HG02759 (cell line): ENCODE measurements around the gene UGGT1.

Source experiments
- ATAC-seq: cut with Tn5 transposase; IDR thresholded peaks from one replicate; pipeline ENCODE4 v1.9.1; 2021; ENCODE audit warnings: mild to moderate bottlenecking, moderate library complexity; ENCODE audit not compliant: unreplicated experiment

Gene UGGT1

GRCh38 chr2:128090945-128091725 is at the start of gene UGGT1:
UGGT1 (plus strand) TSS chr2:128091200; CDS start chr2:128091358, 158 bp downstream.
- peak; percentile 97 for ATAC-seq

GRCh38 chr2:128041561-128041960 is 49.4 kb upstream of the UGGT1 start:
- ATAC-seq: no peak

GRCh38 chr2:128043041-128043440 is 48.0 kb upstream of the UGGT1 start:
- ATAC-seq: no peak

DNA sequence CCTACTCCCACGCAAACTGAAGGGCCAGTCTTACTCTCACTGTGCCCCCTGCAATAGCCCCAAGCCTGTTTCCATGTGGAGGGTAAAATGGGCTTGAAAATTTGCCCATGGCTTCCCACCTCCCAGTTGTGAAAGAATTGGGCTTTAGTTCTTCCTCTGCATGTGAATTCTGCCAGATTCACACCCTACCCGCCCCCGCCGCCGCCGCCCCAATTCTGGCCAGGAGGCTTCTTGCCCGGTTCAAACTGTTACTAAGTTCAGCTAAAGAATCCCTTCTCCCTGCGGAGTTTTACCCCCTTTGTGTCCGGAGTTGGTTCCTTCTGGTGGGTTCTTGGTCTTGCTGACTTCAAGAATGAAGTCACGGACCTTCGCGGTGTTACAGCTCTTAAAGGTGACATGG is 37.7 kb upstream of the UGGT1 start:
- ATAC-seq: no peak

DNA sequence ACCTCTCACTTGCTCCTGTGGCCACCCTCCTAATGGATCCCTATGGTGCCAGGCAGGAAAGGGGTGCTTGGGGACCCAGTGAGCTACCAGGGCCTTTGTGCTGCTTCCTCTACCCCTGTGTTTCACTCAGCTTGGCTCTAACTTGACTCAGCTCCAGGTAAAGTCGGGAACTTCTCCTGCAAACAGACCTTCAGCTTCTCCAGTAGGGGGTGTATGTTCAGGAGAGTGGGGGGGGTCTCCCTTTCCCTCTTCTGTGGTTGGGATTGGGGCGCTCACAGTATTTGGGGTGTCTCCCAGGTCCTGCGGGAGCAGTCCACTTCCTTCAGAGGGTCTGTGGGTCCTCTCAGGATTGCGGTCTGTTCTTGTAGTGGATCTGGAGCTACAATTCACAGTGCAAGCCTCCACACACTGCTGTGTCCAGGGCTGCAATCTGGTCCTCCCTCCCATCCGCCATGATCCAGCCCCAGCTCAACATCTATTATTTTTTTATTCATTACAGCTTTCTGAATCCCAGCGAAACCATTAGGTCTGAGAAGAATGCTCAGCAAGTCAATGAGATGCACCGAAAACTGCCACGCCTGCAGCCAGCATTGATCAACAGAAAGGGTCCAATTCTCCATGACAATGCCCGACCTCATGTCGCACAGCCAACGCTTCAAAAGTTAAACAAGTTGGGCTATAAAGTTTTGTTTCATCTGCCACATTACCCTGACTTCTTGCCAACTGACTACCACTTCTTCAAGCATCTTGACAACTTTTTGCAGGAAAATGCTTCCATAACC is 36.7 kb upstream of the UGGT1 start:
- ATAC-seq: no peak

- no peak for ATAC-seq
These were observed 33.7 kb upstream of the UGGT1 start for GRCh38 chr2:128057334-128057733.

- no peak for ATAC-seq
These were observed 32.9 kb upstream of the UGGT1 start for GRCh38 chr2:128058114-128058513.

DNA sequence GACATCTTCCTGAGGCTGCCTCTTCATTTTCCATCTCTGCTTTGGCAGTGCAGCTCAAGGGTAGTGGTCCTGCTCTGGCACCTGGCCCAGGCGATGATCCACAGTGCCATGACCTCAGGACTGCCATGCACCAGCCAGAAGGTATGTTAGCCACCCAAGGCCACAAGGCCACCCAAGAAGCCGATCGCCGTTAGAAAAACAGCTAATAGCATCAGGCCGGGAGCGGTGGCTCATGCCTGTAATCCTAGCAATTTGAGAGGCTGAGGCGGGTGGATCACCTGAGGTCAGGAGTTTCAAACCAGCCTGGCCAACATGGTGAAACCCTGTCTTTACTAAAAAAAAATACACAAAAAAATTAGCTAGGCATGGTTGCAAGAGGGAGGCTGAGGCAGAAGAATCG is 28.4 kb upstream of the UGGT1 start:
- no peak for ATAC-seq

DNA sequence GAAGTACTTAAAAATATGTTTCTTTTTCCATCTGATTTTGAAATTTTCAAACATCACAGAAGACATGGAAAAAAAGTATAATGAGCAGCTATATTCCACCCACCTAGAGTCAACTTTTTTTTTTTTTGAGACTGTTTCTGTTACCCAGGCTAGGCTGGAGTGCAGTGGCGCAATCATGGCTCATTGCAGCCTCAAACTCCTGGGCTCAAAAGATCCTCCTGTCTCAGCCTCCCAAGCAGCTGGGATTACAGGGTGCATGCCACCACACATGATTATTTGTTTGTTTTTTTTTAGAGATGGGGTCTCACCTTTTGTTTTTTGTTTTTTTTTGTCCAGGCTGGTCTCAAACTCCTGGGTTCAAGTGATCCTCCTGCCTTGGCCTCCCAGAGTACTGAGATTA is 26.6 kb upstream of the UGGT1 start:
- ATAC-seq: no peak

GRCh38 chr2:128069769-128070168 is 21.2 kb upstream of the UGGT1 start:
- no peak for ATAC-seq

DNA sequence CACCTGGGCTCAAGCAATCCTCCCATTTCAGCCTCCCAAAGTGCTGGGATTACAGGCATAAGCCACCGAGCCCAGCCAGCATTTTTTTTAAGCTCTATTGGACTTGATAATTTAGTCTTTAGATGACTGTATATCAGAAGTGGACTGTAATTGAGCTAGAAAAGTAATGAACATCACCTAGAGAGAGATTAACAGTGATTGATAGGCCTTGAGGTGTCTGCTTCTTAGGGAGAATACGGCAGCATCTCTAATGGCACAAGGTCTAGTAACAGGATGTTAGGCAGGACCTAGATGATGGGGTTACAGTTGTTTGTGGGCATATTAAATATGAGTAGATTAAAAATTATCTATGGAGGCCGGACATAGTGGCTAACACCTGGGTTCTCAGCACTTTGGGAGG is 17.7 kb upstream of the UGGT1 start:
- ATAC-seq: no peak

DNA sequence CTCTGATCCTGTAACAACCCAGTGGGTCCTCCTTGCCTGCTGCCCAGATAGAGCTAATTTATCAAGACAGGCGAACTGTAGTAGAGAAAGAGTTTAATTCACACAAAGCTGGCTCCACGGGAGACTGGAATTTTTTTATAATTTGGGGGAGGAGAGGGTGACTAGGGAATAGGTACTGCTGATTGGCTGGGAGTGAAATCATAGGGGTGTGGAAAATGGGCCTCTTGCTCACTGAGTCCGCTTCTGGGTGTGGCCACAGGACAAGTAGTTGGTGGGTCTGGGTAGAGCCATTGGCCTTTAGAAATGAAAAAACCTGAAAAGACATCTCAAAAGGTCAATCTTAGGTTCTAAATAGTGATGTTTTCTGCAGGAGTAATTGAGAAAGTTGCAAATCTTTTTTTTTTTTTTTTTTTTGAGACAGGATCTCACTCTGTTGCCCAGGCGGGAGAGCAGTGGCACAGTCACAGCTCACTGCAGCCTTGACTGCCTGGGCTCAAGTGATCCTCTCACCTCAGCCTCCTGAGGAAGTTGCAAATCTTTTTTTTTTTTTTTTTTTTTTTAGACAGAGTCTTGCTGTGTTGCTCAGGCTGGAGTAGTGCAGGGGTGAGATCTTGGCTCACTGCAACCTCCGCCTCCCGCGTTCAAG is 14.4 kb upstream of the UGGT1 start:
- ATAC-seq: no peak

DNA sequence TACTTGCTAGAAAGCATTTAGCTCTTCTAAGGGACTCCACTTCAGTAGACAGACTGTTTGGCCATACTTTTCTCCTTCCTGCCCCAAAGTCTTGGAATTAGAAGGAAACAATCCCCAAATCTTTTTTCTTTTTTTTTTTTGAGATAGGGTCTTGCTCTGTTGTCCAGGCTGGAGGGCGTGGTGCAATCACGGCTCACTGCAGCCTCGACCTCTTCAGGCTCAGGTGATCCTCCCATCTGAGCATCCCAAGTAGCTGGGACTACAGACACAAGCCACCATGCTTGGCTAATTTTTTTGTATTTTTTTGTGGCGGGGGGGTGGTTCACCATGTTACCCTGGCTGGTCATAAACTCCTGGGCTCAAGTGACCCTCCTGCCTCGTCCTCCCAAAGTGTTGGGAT is 6.2 kb upstream of the UGGT1 start:
- ATAC-seq: no peak

DNA sequence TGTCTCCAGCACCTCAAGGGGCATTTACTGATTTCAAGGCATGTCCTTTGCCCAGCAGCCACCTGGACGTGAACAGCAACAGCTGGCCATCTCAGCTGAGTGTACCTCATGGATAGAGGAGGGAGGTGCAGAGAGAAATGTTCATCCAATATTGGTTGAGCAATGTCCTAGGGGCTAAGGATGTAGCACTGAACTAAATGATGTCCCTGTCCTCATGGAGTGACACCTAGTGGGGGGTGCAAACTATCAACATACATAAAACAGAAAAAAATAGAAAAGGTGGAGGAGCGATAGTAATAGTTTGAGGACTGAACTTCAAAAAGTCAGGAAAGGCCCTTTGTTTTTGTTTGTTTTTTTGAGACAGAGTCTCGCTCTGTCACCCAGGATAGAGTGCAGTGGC is 4.8 kb upstream of the UGGT1 start:
- no peak for ATAC-seq

DNA sequence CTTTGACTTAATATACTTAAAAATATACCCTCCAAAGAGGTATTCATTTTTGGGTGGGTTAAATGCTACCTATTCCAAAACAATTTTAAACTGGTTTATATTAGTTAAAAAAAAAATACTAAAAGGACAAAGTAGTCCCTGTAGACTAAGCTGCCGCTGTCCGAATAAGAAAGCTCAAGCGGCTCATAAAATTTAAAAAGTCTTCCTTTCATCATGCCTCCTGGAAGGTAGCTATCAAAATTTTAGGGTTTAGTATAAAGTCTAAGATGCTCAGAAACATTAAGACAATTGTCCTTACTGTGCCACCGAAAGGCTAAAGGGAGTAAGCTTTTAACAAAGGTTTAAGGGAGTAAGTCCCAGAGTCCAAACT is 440 bp upstream of the UGGT1 start:
- peak; percentile 1 for ATAC-seq

GRCh38 chr2:128091726-128092080 is 703 bp downstream of the UGGT1 start:
- no peak for ATAC-seq

DNA sequence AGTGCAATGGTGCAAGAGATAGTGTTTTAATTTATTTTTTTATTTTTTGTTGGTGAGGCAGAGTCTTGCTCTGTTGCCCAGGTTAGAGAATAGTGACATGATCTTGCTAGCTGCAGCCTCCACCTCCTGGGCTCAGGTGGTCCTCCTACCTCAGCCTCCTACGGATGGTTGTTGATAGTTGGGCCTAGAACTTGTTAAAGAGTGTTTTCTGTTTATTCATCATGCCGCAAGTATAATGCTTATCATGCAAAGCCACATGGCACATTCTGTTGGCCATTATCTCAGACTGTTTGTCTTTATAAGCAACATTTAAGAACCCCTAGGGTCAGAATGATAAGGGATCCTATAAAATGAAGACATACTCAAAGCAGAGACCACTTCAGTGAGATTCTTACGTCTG is 1.7 kb downstream of the UGGT1 start:
- ATAC-seq: no peak

GRCh38 chr2:128093762-128094161 is 2.8 kb downstream of the UGGT1 start:
- no peak for ATAC-seq

GRCh38 chr2:128095201-128095600 is 4.2 kb downstream of the UGGT1 start:
- ATAC-seq: no peak

GRCh38 chr2:128103407-128103806 is 12.4 kb downstream of the UGGT1 start:
- no peak for ATAC-seq

DNA sequence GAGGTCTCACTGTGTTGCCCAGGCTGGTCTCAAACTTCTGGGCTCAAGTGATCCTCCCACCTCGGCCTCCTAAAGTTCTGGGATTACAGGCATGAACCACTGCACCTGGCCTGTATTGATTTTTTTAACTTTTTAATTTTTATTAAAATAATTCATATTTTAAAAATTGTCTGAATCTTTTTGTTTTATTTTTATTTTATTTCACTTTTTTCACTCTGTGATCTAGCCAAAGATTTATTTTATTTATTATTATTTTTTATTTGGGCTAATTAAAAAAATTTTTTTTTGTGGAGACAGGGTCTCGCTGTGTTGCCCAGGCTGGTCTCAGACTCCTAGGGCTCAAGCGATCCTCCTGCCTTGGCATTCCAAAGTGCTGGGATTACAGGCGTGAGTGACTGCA is 14.1 kb downstream of the UGGT1 start:
- no peak for ATAC-seq

DNA sequence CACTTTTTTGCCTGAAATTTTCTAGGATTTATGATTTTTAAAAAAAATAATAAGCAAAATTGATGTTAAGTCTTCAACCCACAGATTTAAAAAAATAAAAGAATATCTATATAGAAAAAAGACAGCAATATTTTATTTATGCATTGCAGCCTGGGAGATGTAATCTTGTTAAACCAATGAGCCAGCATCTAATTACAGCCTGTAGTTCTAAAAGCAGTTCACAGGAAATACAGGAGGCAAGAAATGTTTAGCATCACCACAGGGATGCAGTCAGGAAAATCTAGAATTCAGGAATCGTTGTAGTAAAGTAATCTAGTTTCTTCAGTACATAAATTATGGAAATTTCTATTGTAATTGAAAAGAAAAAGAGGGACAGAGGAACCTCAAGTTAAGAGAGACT is 17.2 kb downstream of the UGGT1 start:
- no peak for ATAC-seq
